T-helper 17 cell (primary cell): Measurements from ENCODE around the gene PCDHB13. TPM values are rescaled to one million over a fixed set of nuclear protein-coding genes. Genes with fewer than 3 reads are reported as not detected.

Experiments
- ATAC-seq: fragments of 150-1000 bp; cut with Tn5 transposase; 2 replicates; pipeline ENCODE4 v1.10.0; 2021; ENCODE audit warnings: mild to moderate bottlenecking, moderate library complexity
- DNase-seq, 3 donors: peaks; one replicate each; pipeline versions ENCODE4 v3.0.0 to v3.0.0-alpha.2; 2020 to 2021
- H3K9me3 ChIP-seq: one replicate; pipeline ENCODE4 v1.7.0; 2013; ENCODE audit warnings: low read length, mild to moderate bottlenecking; ENCODE audit not compliant: control insufficient read depth, poor library complexity, severe bottlenecking
- H3K27ac Mint-ChIP-seq: one replicate; pipeline ENCODE4 v1.8.0; 2022; ENCODE audit warnings: mild to moderate bottlenecking, moderate library complexity, mixed read lengths
- H3K27me3 Mint-ChIP-seq: one replicate; pipeline ENCODE4 v1.8.0; 2022; ENCODE audit warnings: mixed read lengths
- H3K36me3 Mint-ChIP-seq: one replicate; pipeline ENCODE4 v1.8.0; 2022; ENCODE audit warnings: low read depth, mixed read lengths
- H3K4me1 Mint-ChIP-seq: one replicate; pipeline ENCODE4 v1.8.0; 2022; ENCODE audit warnings: mild to moderate bottlenecking, mixed read lengths
- H3K4me3 Mint-ChIP-seq: one replicate; pipeline ENCODE4 v1.8.0; 2022; ENCODE audit warnings: mild to moderate bottlenecking, moderate library complexity, mixed read lengths
- total RNA-seq, 4 donors: library from RNA in 2 of 4; stranded (reverse) in 2 of 4; gene quantifications; one replicate each; pipeline ENCODE4 v1.2.3 and lab custom pipeline; 2022 to 2026

PCDHB13 gene
- total RNA-seq, 2 donors from 2014 or later: not detected

GRCh38 chr5:141258948-141259347 lies 45.2 kb downstream of the PCDHB13 start:
- ATAC-seq (no peak), DNase-seq (no peak)
- H3K4me1 Mint-ChIP-seq: no peaks in the 10 kb centered on the region
- H3K27ac Mint-ChIP-seq: no peak overlapping the region
- no peak overlapping the region for H3K4me3 Mint-ChIP-seq
- no peaks in the 10 kb centered on the region for H3K36me3 Mint-ChIP-seq
- H3K9me3 ChIP-seq: peaks cover 31% of the 10 kb centered on the region
- H3K27me3 Mint-ChIP-seq: no peaks in the 10 kb centered on the region

- H3K4me3 Mint-ChIP-seq: no peak overlapping the region
- H3K27me3 Mint-ChIP-seq: no peaks in the 10 kb centered on the region
- no peak for ATAC-seq
- no peak overlapping the region for H3K27ac Mint-ChIP-seq
- no peaks in the 10 kb centered on the region for H3K4me1 Mint-ChIP-seq
- H3K9me3 ChIP-seq: peaks cover 25% of the 10 kb centered on the region
- no peaks in the 10 kb centered on the region for H3K36me3 Mint-ChIP-seq
- DNase-seq: no peak
Observed at GRCh38 chr5:141260458-141261237, 46.9 kb downstream of the PCDHB13 start.

GRCh38 chr5:141261238-141261546 lies 47.5 kb downstream of the PCDHB13 start:
- no peaks in the 10 kb centered on the region for H3K4me1 Mint-ChIP-seq
- H3K4me3 Mint-ChIP-seq: no peak overlapping the region
- ATAC-seq (no peak), DNase-seq (no peak)
- H3K27ac Mint-ChIP-seq: no peak overlapping the region
- no peaks in the 10 kb centered on the region for H3K36me3 Mint-ChIP-seq
- no peaks in the 10 kb centered on the region for H3K27me3 Mint-ChIP-seq
- H3K9me3 ChIP-seq: peaks cover 21% of the 10 kb centered on the region

Other genes starting within 250 kb of the PCDHB13 start
- not detected for gene PCDHAC2, start 247.4 kb upstream of the PCDHB13 start, total RNA-seq
- not detected for gene PCDHB1, start 162.5 kb upstream of the PCDHB13 start, total RNA-seq
- gene PCDHB2, start 119.3 kb upstream of the PCDHB13 start, total RNA-seq: under 1 TPM; 0.13 to 0.25 TPM
- gene PCDHB3, start 113.4 kb upstream of the PCDHB13 start, total RNA-seq: not detected
- not detected for gene PCDHB4, start 92.1 kb upstream of the PCDHB13 start, total RNA-seq
- gene PCDHB5, start 78.7 kb upstream of the PCDHB13 start, total RNA-seq: under 1 TPM; 0.12 to 0.34 TPM
- not detected for gene PCDHB6, start 63.9 kb upstream of the PCDHB13 start, total RNA-seq
- gene PCDHB7, start 41.3 kb upstream of the PCDHB13 start, total RNA-seq: not detected
- not detected for gene PCDHB8, start 36.1 kb upstream of the PCDHB13 start, total RNA-seq
- gene PCDHB16, start 31.5 kb upstream of the PCDHB13 start, total RNA-seq: not detected
- 1 to 10 TPM in 1 of 2 donors, not detected in 1; 1.0 TPM for gene PCDHB9, start 26.8 kb upstream of the PCDHB13 start, total RNA-seq
- gene PCDHB10, start 21.6 kb upstream of the PCDHB13 start, total RNA-seq: not detected
- not detected for gene PCDHB11, start 14.3 kb upstream of the PCDHB13 start, total RNA-seq
- not detected for gene PCDHB12, start 5.2 kb upstream of the PCDHB13 start, total RNA-seq
- gene PCDHB14, start 9.4 kb downstream of the PCDHB13 start, total RNA-seq: not detected
- under 1 TPM in 1 of 2 donors, not detected in 1; 0.10 TPM for gene PCDHB15, start 31.5 kb downstream of the PCDHB13 start, total RNA-seq
- under 1 TPM; 0.65 to 0.70 TPM for gene SLC25A2, start 90.1 kb downstream of the PCDHB13 start, total RNA-seq
- 10 to 100 TPM; 74.4 to 90.7 TPM for gene TAF7, start 106.9 kb downstream of the PCDHB13 start, total RNA-seq
- not detected for gene PCDHGA1, start 116.6 kb downstream of the PCDHB13 start, total RNA-seq
- not detected for gene PCDHGA2, start 124.8 kb downstream of the PCDHB13 start, total RNA-seq
- under 1 TPM in 1 of 2 donors, not detected in 1; 0.22 TPM for gene PCDHGA3, start 129.9 kb downstream of the PCDHB13 start, total RNA-seq
- gene PCDHGB1, start 136.2 kb downstream of the PCDHB13 start, total RNA-seq: under 1 TPM in 1 of 2 donors, not detected in 1; 0.13 TPM
- under 1 TPM in 1 of 2 donors, not detected in 1; 0.12 TPM for gene PCDHGA4, start 141.1 kb downstream of the PCDHB13 start, total RNA-seq
- under 1 TPM; 0.44 to 0.45 TPM for gene PCDHGB2, start 146.1 kb downstream of the PCDHB13 start, total RNA-seq
- gene PCDHGA5, start 150.2 kb downstream of the PCDHB13 start, total RNA-seq: under 1 TPM in 1 of 2 donors, not detected in 1; 0.16 TPM
- gene PCDHGB3, start 156.3 kb downstream of the PCDHB13 start, total RNA-seq: under 1 TPM; 0.13 to 0.32 TPM
- under 1 TPM; 0.10 to 0.40 TPM for gene PCDHGA6, start 160.0 kb downstream of the PCDHB13 start, total RNA-seq
- under 1 TPM in 1 of 2 donors, not detected in 1; 0.25 TPM for gene PCDHGA7, start 168.8 kb downstream of the PCDHB13 start, total RNA-seq
- gene PCDHGB4, start 173.8 kb downstream of the PCDHB13 start, total RNA-seq: under 1 TPM; 0.08 to 0.10 TPM
- under 1 TPM in 1 of 2 donors, not detected in 1; 0.05 TPM for gene PCDHGA8, start 178.7 kb downstream of the PCDHB13 start, total RNA-seq
- under 1 TPM; 0.26 to 0.35 TPM for gene PCDHGB5, start 184.0 kb downstream of the PCDHB13 start, total RNA-seq
- not detected for gene PCDHGA9, start 188.9 kb downstream of the PCDHB13 start, total RNA-seq
- gene PCDHGB6, start 194.1 kb downstream of the PCDHB13 start, total RNA-seq: under 1 TPM; 0.10 to 0.20 TPM
- gene PCDHGA10, start 199.1 kb downstream of the PCDHB13 start, total RNA-seq: under 1 TPM; 0.10 to 0.18 TPM
- not detected for gene PCDHGB7, start 203.8 kb downstream of the PCDHB13 start, total RNA-seq
- not detected for gene PCDHGA11, start 207.1 kb downstream of the PCDHB13 start, total RNA-seq
- not detected for gene PCDHGA12, start 216.6 kb downstream of the PCDHB13 start, total RNA-seq